HEK293 (cell line): ENCODE measurements around the gene ZNF675.
"Not testable (repeated sequence)": the region's sequence is repeated elsewhere in the genome, so short reads cannot be mapped to it uniquely, and the experiment has no call there.

ENCODE experiments used
- BCL11A ChIP-seq: fragments of 450-650 bp; formaldehyde crosslinking; IDR thresholded peaks from 2 replicates; pipeline ENCODE4 v1.5.1; 2016; ENCODE audit warnings: low read depth, missing biosample characterization, missing genetic modification characterization
- CTCF ChIP-seq: fragments of 450-650 bp; formaldehyde crosslinking; IDR thresholded peaks from 2 replicates; pipeline ENCODE4 v1.5.1; 2016; ENCODE audit warnings: missing biosample characterization, missing genetic modification characterization
- MZF1 ChIP-seq: fragments of 450-650 bp; formaldehyde crosslinking; IDR thresholded peaks from 2 replicates; pipeline ENCODE4 v1.5.1; 2017; ENCODE audit warnings: missing biosample characterization, missing genetic modification characterization, borderline replicate concordance
- TCF7L2 ChIP-seq: IDR thresholded peaks from 2 replicates; pipeline ENCODE4 v1.6.1; 2011; ENCODE audit warnings: low read depth, mild to moderate bottlenecking, inconsistent platforms, low read length, moderate library complexity, borderline replicate concordance
- ZBTB17 ChIP-seq: fragments of 450-650 bp; formaldehyde crosslinking; IDR thresholded peaks from 2 replicates; pipeline ENCODE4 v1.5.1; 2016; ENCODE audit warnings: missing biosample characterization, missing genetic modification characterization
- ZBTB48 ChIP-seq: fragments of 450-650 bp; formaldehyde crosslinking; IDR thresholded peaks from 2 replicates; pipeline ENCODE4 v1.5.1; 2016; ENCODE audit warnings: missing biosample characterization, missing genetic modification characterization
- ZNF155 ChIP-seq: fragments of 450-650 bp; formaldehyde crosslinking; IDR thresholded peaks from 2 replicates; pipeline ENCODE4 v1.5.1; 2016; ENCODE audit warnings: missing biosample characterization, missing genetic modification characterization
- ZNF274 ChIP-seq, 2 experiments: fragments of 200-500 bp in 1 of 2; fragments of 450-650 bp in 1 of 2; sonication (Bioruptor generic) in 1 of 2; formaldehyde crosslinking in 1 of 2; IDR thresholded peaks; 2 replicates each; pipeline versions ENCODE4 v1.5.1 to v1.6.1; 2014 to 2016; ENCODE audit warnings: borderline replicate concordance in 1 of 2, inconsistent platforms in 1 of 2, low read length in 1 of 2, missing biosample characterization in 1 of 2, missing genetic modification characterization in 1 of 2
- ZNF324 ChIP-seq: fragments of 450-650 bp; formaldehyde crosslinking; IDR thresholded peaks from 2 replicates; pipeline ENCODE4 v1.5.1; 2016; ENCODE audit warnings: missing biosample characterization, missing genetic modification characterization
- ZNF341 ChIP-seq: fragments of 450-650 bp; formaldehyde crosslinking; IDR thresholded peaks from 2 replicates; pipeline ENCODE4; 2016; ENCODE audit warnings: low read depth, missing biosample characterization, missing genetic modification characterization
- ZNF510 ChIP-seq: fragments of 450-650 bp; formaldehyde crosslinking; IDR thresholded peaks from 2 replicates; pipeline ENCODE4 v1.5.1; 2018; ENCODE audit warnings: mild to moderate bottlenecking, missing genetic modification characterization, missing biosample characterization; ENCODE audit not compliant: insufficient replicate concordance
- ZNF707 ChIP-seq: fragments of 450-650 bp; formaldehyde crosslinking; IDR thresholded peaks from 2 replicates; pipeline ENCODE4 v1.5.1; 2016; ENCODE audit warnings: missing biosample characterization, missing genetic modification characterization
- ZSCAN23 ChIP-seq: fragments of 450-650 bp; formaldehyde crosslinking; IDR thresholded peaks from 2 replicates; pipeline ENCODE4 v1.5.1; 2016; ENCODE audit warnings: missing biosample characterization, missing genetic modification characterization

- not testable (repeated sequence) for TF ChIP-seq ZNF510 (tag by site-specific recombination); CTCF (tag by site-specific recombination); BCL11A; ZNF707 (tag by site-specific recombination); ZBTB17 (tag by site-specific recombination); ZSCAN23 (tag by site-specific recombination); MZF1 (tag by site-specific recombination); ZNF155 (tag by site-specific recombination); ZBTB48 (tag by site-specific recombination); ZNF274 (IDR thresholded peaks at IDR 0.05; ENCODE audit: low read length); ZNF274 (tag by site-specific recombination; IDR thresholded peaks at IDR 0.05; ENCODE audit: borderline replicate concordance); ZNF341; TCF7L2; ZNF324 (tag by site-specific recombination)
Observed at GRCh38 chr19:23649817-23650216, 37.2 kb downstream of the ZNF675 start.
